Testis (tissue), 2 donors: Measurements from ENCODE around the gene MTERF2.

Source experiments
- POLR2A ChIP-seq: fragments of 450-650 bp; IDR thresholded peaks from one replicate; pipeline ENCODE4 v1.6.1; 2017; ENCODE audit warnings: antibody characterized with exemption, mild to moderate bottlenecking, moderate library complexity
- TF ChIP-seq, protein P1 (sequence below), 3 experiments: fragments of 450-650 bp in 2 of 3; fragments of 200-600 bp in 1 of 3; sonication (generic) in 1 of 3; IDR thresholded peaks; one replicate each; pipeline ENCODE4 v1.5.1; 2016 to 2019; ENCODE audit warnings: antibody characterized with exemption in 3 of 3, mild to moderate bottlenecking in 2 of 3, moderate library complexity in 1 of 3

DNA sequence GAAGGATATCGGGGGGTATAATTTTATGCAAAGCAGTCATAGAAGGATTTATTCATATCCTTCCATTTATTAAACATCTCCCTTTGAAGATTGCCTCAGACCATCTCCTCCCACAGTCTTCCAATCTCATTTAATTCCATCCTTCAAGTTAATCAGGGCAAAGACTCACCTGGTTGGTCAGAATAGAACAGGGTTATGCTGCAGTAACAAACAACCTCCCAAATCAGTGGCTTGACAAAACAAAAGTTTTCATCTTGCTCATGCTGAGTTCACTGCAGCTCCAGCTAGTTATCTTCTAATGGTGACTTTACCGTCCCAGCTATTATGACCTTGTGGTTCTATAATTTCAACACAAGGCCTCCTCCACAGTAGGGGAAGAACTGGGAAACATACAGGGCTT lies 48.8 kb upstream of the MTERF2 start:
- no peak for TF ChIP-seq POLR2A
- TF ChIP-seq, protein P1, sequence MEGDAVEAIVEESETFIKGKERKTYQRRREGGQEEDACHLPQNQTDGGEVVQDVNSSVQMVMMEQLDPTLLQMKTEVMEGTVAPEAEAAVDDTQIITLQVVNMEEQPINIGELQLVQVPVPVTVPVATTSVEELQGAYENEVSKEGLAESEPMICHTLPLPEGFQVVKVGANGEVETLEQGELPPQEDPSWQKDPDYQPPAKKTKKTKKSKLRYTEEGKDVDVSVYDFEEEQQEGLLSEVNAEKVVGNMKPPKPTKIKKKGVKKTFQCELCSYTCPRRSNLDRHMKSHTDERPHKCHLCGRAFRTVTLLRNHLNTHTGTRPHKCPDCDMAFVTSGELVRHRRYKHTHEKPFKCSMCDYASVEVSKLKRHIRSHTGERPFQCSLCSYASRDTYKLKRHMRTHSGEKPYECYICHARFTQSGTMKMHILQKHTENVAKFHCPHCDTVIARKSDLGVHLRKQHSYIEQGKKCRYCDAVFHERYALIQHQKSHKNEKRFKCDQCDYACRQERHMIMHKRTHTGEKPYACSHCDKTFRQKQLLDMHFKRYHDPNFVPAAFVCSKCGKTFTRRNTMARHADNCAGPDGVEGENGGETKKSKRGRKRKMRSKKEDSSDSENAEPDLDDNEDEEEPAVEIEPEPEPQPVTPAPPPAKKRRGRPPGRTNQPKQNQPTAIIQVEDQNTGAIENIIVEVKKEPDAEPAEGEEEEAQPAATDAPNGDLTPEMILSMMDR (IDR thresholded peaks at IDR 0.05), result no peak
